HG02763 (cell line): ENCODE data around the gene ZBTB7A.

Experiments used
- ATAC-seq: cut with Tn5 transposase; IDR thresholded peaks from one replicate; pipeline ENCODE4 v1.9.1; 2021; ENCODE audit warnings: mild to moderate bottlenecking, moderate library complexity; ENCODE audit not compliant: unreplicated experiment

Gene ZBTB7A

DNA sequence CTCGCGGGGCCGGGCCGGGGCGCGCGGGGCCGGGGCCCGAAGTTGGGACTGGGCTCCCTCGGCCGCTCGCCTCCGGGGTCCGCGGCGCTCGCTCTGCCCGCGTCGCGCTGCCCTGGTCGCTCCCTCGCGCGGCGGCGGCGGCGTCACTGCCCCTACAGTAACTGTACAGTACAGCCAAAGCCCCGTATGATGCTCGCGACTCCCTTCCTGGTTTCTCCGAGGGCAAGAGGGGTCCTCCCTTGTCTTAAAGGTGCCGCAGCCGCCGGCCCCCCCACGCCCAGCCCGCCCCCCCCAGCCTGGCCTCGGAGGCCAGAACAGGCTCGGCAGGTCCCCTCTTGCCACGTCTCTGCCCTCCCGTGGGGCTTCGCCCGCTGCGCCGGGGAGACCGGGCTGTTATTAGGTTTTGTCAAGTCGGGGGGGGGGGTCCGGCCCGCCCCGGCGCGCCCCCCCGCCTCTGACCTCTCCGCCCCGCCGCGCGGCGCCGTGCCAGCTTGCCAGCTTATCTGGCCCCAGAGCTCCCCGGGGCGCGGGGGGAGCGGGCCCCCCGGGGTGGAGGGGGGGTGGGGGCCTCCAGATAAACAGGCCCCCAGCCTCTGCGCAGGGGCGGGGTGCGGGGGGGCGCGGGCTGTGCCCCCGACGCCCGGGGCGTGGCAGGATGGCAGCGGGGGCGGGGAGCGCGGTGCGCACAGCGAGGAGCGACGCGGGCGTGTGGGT, at the start of gene ZBTB7A:
ZBTB7A (minus strand) TSS at position 218 of the 714 bp plus-strand sequence. CDS start 11,667 bp downstream, outside the sequence.
- no peak for ATAC-seq

DNA sequence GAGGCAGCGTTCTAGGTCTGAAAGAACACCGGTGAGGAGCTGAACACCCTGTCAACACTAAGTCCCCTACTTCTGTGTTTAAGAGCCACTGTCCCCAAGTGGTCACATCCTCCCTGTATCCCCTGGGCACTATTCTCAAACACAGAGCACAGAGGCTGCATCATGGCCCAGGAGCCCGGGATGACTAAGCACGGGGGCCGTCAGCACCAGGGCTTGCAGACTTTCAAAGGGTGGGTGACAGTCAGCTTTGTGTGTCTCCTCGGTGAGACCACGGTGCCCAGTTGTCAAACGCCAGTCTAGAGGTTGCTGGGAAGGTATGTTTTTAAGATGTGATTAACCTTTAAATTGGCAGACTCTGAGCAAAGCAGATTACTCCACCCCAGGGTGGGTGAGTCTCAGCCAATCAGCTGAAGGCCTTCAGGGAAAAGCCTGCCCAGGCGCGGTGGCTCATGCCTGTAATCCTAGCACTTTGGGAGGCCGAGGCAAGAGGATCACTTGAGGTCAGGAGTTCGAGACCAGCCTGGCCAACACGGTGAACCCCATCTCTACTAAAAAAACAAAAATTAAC, 49.2 kb upstream of the ZBTB7A start:
- peak; percentile 19 for ATAC-seq

DNA sequence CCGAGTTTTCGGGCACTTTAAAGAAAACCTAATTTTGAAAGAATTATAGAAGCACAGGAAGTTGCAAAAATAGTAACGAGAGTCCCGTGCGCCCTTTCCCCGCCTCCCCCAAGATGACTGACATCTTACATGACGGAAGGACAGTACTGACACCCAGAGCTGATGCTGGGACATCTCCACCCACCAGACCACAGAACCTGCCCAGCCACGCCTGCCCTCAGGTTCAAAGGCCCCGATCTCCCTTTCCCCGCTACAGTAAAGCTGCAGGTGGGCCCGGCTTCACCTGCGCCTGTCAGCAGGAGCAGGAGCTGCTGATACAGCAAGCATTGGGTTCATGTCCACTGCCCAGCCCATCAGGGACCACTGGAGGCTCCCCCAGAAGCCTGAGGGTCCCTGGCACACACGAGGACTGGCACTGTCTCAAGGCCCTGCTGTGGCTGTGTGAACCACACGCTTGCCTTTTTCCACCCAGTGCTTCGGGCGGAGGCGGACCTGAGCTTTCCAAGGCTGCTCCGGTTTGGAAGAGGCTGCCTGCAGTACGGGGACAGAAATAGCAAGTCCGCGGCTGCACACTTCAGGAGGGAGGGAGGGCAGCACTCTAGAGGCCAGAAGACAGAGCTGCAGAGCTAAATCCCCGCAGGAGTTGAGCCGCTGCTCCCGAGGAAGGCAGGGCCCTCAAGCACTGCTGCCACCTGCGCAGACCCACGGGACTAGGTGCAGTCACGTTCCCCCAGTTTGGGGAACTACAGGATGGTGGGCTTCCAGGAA, 48.5 kb upstream of the ZBTB7A start:
- peak; percentile 65 for ATAC-seq

DNA sequence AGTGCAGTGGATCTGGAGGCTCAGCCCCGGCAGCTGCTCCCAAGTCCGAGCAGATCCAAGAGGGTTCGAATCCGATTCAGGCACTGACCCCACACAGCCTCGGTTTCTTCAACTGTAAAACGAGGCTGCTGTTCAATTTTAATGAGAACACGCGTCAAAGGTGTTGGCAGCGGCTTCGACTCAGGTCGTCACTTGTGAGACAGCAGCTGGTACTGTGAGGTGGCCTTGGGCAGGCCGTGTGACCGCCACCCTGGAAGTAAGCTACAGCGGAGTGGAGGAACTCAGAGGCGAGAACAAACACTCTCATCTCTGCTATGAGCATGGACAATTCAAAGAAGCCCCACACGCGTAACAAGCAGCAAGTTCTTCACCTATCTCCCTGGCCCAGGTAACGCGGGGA, 47.5 kb upstream of the ZBTB7A start:
- no peak for ATAC-seq

DNA sequence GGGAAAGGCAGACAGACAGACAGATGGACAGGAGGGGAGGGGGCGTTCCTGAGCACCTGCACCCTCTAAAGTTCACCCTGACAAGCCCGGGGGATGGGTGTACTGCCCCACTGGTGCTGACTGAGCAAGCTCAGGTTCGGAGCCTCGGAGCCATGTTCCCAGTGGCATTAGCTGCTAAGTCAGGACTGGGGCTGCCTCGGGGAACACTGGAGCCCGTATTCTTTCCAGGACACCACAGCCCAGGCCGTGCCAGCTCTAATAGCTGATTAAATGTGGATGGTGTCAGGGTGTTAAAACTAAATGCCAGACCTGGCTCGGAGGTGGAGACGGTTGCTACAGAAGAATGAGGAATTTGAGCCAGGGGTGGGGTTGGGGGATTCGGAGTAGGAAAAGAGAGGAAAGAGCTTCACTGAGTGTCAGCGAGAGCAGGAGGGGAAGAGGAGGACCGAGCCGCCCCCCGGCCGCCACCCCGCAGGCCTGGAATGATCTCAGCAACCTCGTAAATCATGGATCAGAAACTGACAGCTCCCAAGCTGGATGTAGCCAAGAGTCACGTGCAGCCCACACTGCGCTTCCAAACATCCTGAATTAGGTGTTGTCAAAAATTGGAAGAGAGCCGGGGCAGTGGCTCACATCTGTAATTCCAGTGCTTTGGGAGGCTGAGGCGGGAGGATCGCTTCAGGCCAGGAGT, 46.8 kb upstream of the ZBTB7A start:
- ATAC-seq, result no peak

DNA sequence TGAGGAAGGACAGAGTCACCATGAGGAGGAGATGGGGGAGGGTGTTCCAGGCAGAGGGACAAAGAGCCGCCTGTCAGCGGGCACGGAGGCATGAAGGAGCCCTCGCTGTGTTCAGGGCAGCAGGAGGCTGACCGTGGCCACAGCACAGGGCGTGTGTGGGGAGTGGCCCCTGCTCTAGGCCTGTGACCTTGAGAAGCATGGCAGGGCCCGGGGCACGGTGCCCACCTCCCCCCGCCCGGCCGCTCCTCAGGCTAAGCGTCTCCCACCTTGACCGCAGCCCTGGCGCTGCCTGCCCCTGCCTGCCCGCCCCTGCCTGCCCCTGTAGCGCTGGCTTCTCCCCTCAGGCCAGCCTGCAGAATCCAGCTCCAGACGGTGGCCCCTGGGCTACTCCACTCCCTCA, 45.7 kb upstream of the ZBTB7A start:
- ATAC-seq, result no peak

DNA sequence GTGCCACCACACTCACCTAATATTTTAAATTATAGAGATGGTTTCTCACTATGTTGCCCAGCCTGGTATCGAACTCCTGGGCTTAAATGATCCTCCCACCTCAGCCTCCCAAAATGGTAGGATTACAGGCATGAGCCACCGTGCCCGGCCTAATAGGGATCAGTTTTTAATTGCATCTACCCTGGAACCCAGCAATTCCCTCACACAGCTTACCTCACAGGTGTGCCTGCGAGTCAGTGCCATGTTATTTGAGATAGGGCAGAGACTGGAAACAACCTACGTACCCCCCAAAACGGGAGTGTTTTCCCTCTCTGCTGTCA, 42.9 kb upstream of the ZBTB7A start:
- no peak for ATAC-seq

DNA sequence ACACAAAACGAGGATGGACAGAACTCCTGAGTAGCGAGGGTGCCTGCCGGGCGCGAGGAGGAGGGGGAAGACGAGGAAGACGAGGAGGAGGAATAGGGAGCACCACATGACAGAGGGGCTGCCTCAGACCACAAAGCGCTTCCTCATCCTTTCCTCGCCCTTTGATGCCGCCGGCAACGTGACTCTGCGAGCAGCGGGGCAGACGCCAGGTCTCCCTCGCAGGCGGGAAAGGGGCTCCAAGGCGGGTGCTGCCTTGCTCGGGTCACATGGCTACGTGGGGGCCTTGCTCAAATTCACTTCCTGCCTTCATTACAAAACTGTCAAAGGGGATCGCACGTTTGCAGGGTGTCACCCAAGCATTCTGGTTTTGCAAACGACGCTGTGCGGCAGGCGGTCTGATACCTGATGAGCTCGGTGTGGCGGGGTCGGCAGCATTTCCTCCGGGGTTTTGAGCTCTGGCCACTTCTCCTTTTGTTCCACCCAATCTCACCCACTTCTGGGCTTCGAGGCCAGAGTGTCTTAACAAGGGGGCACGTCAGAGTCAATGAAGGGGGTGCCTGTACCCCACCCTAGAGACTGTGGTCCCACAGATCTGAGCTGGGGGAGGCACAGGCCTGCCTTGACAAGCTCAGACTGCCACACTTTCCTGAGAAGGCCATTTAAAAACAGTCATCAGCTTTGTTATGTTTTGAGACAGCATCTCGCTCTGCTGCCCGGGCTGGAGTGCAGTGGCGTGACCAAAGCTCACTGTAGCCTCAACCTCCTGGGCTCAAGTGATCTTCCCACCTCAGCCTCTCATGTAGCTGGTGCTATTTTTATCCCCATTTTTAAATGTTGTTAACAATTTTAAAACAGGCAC, 42.3 kb upstream of the ZBTB7A start:
- peak; percentile 45 for ATAC-seq

DNA sequence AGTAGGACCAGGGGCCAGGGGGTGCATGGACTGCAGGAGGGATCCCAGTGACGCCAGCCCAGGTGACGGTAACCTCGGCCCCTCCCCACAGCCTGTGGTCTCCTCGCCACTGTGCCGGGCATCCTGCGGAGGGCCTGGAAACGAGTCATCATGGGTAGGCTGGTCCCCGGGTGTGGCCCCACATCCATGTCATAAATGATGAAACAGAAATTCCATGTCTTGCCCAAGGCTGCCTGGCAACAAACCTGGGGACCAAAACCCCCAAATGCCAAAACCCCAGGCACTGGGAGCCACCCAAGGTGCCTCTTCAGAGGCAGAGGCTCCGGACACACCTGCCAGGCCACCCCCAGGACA, 36.4 kb upstream of the ZBTB7A start:
- no peak for ATAC-seq

DNA sequence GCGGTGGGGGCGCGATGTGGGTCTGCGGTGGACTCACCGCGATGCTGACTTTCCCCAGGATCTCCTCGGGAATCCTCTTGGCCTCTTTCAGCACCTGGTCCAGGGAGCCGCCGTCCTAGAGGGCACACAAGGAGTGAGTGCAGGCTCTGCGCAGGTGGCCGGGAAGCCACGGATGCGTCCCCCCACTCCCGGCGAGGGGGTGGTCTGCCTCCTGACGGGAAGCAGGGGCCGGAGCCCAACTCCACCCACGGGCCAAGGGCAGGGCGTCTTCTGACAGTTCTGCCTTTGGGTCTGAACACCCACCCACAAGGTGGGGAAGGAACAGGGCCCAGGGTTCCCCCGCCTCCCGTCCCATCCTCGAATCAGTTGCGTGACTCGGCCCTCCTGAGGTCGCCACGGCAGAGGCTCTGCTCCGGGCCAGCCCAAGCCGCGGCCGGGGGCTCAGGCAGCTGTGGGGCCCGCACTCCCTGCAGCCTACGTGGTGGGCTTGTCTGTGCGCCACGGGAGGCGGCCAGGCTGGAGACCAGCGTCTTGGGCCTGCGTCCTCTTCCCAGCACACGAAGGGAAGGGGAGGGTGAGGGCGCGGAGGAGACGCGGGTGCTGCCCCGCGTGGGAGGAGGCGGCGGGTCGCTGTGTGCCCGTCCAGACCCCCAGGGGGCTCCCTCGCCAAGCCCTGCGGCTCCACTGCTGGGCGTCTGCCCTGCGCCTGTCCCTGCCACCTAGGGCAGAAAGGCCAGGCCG, 35.8 kb upstream of the ZBTB7A start:
- ATAC-seq, result no peak

DNA sequence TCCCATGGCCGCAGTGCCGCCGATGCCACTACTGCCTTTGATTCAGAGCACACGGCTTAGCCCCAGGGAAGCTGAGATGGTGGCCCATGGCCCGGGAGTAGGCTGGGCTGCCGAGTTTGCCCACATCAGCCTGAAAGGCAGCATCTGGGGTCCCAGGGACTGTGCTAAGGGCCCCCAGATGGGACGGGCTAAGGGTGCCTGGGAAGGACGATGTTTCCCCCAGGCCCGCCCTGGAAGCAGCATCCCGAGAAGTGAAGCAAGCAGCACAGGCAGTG, 34.7 kb upstream of the ZBTB7A start:
- ATAC-seq, result no peak

DNA sequence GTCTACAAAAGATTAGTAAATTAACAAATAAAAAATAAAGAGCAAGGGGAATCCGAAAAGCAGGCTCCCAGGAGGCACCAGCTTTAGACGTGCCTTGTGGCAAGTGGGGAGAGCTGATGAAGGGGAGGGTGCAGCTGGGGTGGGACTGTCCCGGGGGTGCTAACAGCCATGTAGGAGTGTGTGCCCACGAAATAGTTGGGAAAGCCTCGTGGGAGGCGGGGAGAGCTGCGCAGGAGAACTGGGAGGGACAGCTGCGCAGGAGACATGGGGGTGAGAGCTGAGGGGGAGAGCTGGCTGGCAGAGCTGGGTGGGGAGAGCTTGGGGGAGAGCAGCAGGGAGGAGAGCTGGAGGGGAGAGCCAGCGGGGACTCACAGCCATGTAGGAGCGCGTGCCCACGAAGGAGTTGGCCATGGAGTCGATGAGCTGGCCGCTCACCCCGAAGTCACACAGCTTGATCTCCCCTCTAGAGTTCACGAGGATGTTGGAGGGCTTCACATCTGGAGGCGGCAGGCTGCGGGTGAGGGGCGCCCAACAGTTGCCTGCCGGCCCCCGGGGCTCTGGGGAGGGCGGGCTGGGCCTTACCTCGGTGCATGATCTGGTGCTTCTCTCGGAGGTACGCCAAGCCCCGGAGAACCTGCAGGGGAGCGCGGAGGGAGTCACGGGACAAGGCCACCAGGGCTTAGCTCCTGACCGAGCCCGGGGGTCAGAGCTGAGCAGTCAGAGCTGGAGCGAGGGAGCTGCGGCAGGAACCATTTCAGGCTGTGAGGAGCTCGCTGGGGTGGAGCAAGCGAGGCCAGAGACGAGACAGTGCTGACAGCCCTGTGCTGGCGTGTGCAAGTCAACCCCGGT, 34.2 kb upstream of the ZBTB7A start:
- no peak for ATAC-seq

DNA sequence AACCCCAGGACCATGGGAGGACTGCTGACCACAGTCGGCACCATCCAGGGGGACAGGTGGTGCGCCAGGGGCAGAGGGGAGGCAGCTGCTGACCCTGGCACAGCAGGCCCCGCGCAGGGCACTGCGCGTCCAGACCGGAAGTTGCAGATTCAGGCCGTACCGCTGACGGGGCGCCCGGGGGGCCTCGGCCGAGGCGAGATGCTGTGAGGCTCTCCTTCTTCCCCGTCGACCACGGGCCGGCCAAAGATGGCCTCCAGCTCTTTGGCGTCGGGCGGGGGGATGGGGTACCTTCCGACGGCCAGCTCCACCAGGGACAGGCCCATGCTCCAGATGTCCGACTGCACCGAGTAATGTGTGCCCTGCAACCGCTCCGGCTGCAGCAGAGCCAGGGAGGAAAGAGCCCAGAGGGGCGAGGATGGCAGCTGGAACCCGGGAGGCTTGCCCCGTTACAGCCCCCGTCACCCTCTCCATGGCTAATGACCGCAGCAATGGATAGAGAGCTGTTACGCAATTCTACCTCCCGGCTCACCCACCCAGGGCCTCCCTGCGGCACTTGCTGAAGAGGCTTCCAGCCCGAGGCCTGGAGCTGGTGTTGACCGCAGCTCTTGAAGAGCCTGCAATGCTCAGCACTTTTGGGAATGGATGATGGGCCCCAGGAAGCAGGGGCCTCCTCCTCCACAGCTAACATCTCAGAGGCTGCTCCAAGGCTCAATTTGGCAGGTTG, 32.5 kb upstream of the ZBTB7A start:
- ATAC-seq, result no peak

DNA sequence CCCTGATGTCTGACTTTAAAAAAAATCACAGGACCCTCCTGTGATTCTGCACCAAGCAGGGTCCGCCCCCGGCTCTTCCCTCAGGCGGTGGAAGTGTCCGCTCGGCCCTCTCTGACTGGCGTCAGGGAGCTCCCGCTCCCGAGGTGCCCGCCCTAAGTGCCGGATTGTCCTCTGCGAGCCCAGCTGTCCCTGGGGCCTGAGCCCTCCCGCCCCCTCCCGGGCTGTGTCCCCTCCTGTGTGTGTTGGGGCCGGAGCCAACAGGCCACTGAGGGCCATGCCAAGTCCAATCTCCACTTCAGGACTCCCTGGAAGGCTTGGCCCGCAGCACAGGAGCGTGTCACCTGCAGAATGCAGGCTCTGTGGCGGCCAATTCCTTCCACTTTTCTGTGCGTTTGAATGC, 31.8 kb upstream of the ZBTB7A start:
- no peak for ATAC-seq

DNA sequence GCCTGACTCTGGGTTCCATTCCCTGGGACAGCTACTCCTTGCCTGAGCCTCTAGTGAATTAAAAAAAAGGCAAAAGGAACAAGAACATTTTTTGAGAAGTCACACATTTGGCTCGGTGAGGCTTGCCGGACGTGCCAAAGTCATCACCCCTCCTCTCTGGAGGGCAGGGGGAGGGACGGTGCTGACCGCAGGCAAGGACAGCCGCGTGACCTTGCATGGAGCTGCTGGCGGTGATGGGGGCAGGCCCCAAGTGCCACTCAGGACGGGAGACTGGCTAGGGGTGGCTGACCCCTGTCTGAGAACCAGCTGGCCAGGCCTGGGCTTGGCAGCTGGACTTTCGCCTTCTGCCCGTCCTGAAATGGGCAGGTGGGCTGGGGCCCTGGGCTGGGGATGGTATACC, 30.8 kb upstream of the ZBTB7A start:
- no peak for ATAC-seq

DNA sequence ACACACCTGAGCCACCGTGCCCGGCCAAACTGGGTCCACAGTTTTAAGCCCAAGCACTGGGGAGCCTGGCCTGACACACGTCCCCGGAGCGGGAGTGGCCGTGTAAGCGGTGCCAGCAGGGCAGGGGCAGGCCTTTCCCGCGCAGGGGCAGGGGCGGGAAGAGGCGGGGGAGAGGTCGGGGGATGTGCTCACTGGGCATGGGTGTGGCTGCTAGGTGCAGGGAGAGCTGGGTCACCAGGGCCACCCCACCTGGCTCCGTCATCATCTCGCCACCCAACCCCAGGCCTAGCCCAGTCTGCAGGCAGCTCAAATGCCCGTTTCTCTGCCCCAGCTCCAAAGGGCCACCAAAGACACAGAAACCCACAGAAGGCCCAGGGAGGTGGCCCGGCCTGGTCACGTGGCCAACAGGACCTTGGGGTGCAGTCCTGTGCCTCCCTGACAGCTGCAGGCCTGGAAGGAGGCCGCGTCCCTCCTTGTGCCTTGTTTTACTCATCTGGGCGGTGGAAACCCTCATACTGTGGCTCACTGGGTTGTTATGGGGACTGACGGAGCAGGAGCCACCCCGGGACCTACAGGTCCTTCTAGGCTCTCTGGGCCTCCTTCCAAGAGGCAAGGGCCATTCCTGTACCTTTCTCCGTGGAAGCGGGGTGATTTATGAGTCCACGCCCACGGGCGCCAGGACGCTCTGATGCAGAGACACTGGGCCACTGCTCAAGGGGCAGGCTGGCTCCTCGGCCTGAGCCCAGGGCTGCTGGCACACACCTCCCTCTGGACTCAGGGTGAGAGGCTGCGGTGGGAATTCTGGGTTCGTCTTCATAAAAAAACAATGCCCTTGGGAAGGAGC, 29.6 kb upstream of the ZBTB7A start:
- no peak for ATAC-seq

DNA sequence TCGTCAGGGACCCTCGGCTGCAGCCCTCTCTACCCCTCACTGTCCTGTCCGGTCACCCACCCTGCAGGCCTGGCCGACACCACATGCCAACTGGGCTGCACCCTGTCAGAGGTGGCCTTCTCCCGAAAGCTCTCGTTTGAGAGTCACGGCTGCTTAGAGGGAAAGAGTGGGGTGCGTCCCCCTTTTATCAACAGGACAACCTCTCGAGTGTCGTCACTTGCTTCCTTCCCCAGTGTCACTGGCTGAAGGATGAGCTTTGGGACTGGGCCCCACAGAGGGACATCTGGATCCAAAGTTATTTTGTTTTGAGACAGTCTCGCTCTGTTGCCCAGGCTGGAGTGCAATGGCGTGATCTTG, 28.8 kb upstream of the ZBTB7A start:
- ATAC-seq, result no peak
